GM19372 (cell line): ENCODE data around the gene CD209.
"Not testable (repeated sequence)": the region's sequence is repeated elsewhere in the genome, so short reads cannot be mapped to it uniquely, and the experiment has no call there.

Source experiments
- ATAC-seq: cut with Tn5 transposase; IDR thresholded peaks from one replicate; pipeline ENCODE4 v1.9.1; 2021; ENCODE audit warnings: mild to moderate bottlenecking, low read depth, moderate library complexity; ENCODE audit not compliant: unreplicated experiment

The CD209 gene

GRCh38 chr19:7746903-7747884 lies at the start of gene CD209:
TSS of gene CD209 (minus strand) at chr19:7747534. CDS start at chr19:7747511, 23 bp downstream.
- no peak for ATAC-seq

GRCh38 chr19:7795555-7796161 lies 48.3 kb upstream of the CD209 start:
- ATAC-seq = no peak

GRCh38 chr19:7793493-7793892 lies 46.2 kb upstream of the CD209 start:
- ATAC-seq = no peak

GRCh38 chr19:7792701-7793100 lies 45.4 kb upstream of the CD209 start:
- not testable (repeated sequence) for ATAC-seq

GRCh38 chr19:7792281-7792680 lies 44.9 kb upstream of the CD209 start:
- no peak for ATAC-seq

GRCh38 chr19:7790416-7790815 lies 43.1 kb upstream of the CD209 start:
- no peak for ATAC-seq

GRCh38 chr19:7789447-7789846 lies 42.1 kb upstream of the CD209 start:
- no peak for ATAC-seq

GRCh38 chr19:7788933-7789323 lies 41.6 kb upstream of the CD209 start:
- ATAC-seq = no peak

- ATAC-seq = no peak
Measured at GRCh38 chr19:7788178-7788932, 41.0 kb upstream of the CD209 start.

- ATAC-seq = no peak
Measured at GRCh38 chr19:7787602-7788177, 40.4 kb upstream of the CD209 start.

GRCh38 chr19:7787141-7787540 lies 39.8 kb upstream of the CD209 start:
- no peak for ATAC-seq

- no peak for ATAC-seq
Measured at GRCh38 chr19:7784856-7785255, 37.5 kb upstream of the CD209 start.

- no peak for ATAC-seq
Measured at GRCh38 chr19:7783991-7784423, 36.7 kb upstream of the CD209 start.

- ATAC-seq = no peak
Measured at GRCh38 chr19:7781157-7781556, 33.8 kb upstream of the CD209 start.

- no peak for ATAC-seq
Measured at GRCh38 chr19:7779631-7780486, 32.5 kb upstream of the CD209 start.

GRCh38 chr19:7778081-7778480 lies 30.7 kb upstream of the CD209 start:
- no peak for ATAC-seq

- ATAC-seq = no peak
Measured at GRCh38 chr19:7775761-7776160, 28.4 kb upstream of the CD209 start.

- no peak for ATAC-seq
Measured at GRCh38 chr19:7773841-7774240, 26.5 kb upstream of the CD209 start.

- ATAC-seq = no peak
Measured at GRCh38 chr19:7772752-7773291, 25.5 kb upstream of the CD209 start.
